GM19452 (cell line): ENCODE data around the gene NR3C2.
"Not testable (repeated sequence)": the region's sequence is repeated elsewhere in the genome, so short reads cannot be mapped to it uniquely, and the experiment has no call there.

Experiments used
- ATAC-seq: cut with Tn5 transposase; IDR thresholded peaks from one replicate; pipeline ENCODE4 v1.9.1; 2021; ENCODE audit not compliant: unreplicated experiment

Gene NR3C2

GRCh38 chr4:148116264-148116663 is 325.9 kb downstream of the NR3C2 start:
- ATAC-seq = no peak

GRCh38 chr4:148114436-148114835 is 327.8 kb downstream of the NR3C2 start:
- ATAC-seq = no peak

- no peak for ATAC-seq
Measured at GRCh38 chr4:148112231-148112982, 329.8 kb downstream of the NR3C2 start.

GRCh38 chr4:148110169-148110568 is 332.0 kb downstream of the NR3C2 start:
- ATAC-seq = no peak

- no peak for ATAC-seq
Measured at GRCh38 chr4:148109216-148109615, 333.0 kb downstream of the NR3C2 start.

- no peak for ATAC-seq
Measured at GRCh38 chr4:148108766-148109165, 333.4 kb downstream of the NR3C2 start.

GRCh38 chr4:148103597-148104355 is 338.4 kb downstream of the NR3C2 start:
- ATAC-seq = no peak

GRCh38 chr4:148101790-148102189 is 340.4 kb downstream of the NR3C2 start:
- ATAC-seq = no peak

- ATAC-seq = no peak
Measured at GRCh38 chr4:148101235-148101634, 341.0 kb downstream of the NR3C2 start.

- no peak for ATAC-seq
Measured at GRCh38 chr4:148097801-148098200, 344.4 kb downstream of the NR3C2 start.

GRCh38 chr4:148095346-148095923 is 346.8 kb downstream of the NR3C2 start:
- no peak for ATAC-seq

- no peak for ATAC-seq
Measured at GRCh38 chr4:148094149-148094548, 348.1 kb downstream of the NR3C2 start.

GRCh38 chr4:148093065-148093464 is 349.1 kb downstream of the NR3C2 start:
- no peak for ATAC-seq

- ATAC-seq = no peak
Measured at GRCh38 chr4:148092316-148093014, 349.7 kb downstream of the NR3C2 start.

- ATAC-seq = no peak
Measured at GRCh38 chr4:148091896-148092295, 350.3 kb downstream of the NR3C2 start.

- no peak for ATAC-seq
Measured at GRCh38 chr4:148090503-148091476, 351.4 kb downstream of the NR3C2 start.

- ATAC-seq = no peak
Measured at GRCh38 chr4:148090029-148090428, 352.2 kb downstream of the NR3C2 start.

- no peak for ATAC-seq
Measured at GRCh38 chr4:148089624-148090023, 352.6 kb downstream of the NR3C2 start.

- ATAC-seq = not testable (repeated sequence)
Measured at GRCh38 chr4:148083073-148083472, 359.1 kb downstream of the NR3C2 start.

- no peak for ATAC-seq
Measured at GRCh38 chr4:148081745-148082144, 360.5 kb downstream of the NR3C2 start.
